ENCODE data around the gene PPP2R5E. TPM values are rescaled to one million over a fixed set of nuclear protein-coding genes. Genes with fewer than 3 reads are reported as not detected.

PPP2R5E gene
- total and polyA plus RNA-seq, 2 donors (not counting 1 experiment from before 2014, with no cell fraction given): 18.5 to 38.8 TPM

- Histone ChIP-seq H2AFZ (ENCODE audit: low read length) (no peak overlapping the region), H3K9me3 (ENCODE audit: control insufficient read depth, insufficient read depth, low read depth, low read length) (no peaks in the 10 kb centered on the region), H3K4me2 (ENCODE audit: extremely low read depth, insufficient read depth, low read length) (no peak overlapping the region), H4K20me1 (ENCODE audit: control insufficient read depth, extremely low read depth, insufficient read depth, low read length) (no peaks in the 10 kb centered on the region), H3K4me3 (replicated peaks in 1 of 4; ENCODE audit: control extremely low read depth in 1 of 4, insufficient read depth in 1 of 4, low read depth in 3 of 4, low read length in 4 of 4) (no peak overlapping the region), H3K27me3 (ENCODE audit: control insufficient read depth, insufficient read depth, low read length) (no peaks in the 10 kb centered on the region), H3K27ac (ENCODE audit: insufficient read depth, low read length) (no peak overlapping the region), H3K79me2 (ENCODE audit: control insufficient read depth, insufficient read depth, low read length) (no peaks in the 10 kb centered on the region), H3K4me1 (ENCODE audit: control insufficient read depth, extremely low read depth, insufficient read depth, low read length) (no peaks in the 10 kb centered on the region), H3K36me3 (ENCODE audit: control insufficient read depth, insufficient read depth, low read length) (no peaks in the 10 kb centered on the region), H3K9ac (ENCODE audit: insufficient read depth, low read length) (no peak overlapping the region)
- DNase-seq (ENCODE audit: low read depth in 2 of 2): no peak
- no peak for TF ChIP-seq EZH2 (IDR thresholded peaks at IDR 0.05; ENCODE audit: low read length, missing control alignments)
- no peak for TF ChIP-seq CTCF (conservative IDR thresholded peaks at IDR 0.05 in 1 of 2, IDR thresholded peaks at IDR 0.05 in 1 of 2; ENCODE audit: low read depth in 1 of 2, low read length in 2 of 2)
Observed at GRCh38 chr14:63326840-63327239, 216.3 kb downstream of the PPP2R5E start.

DNA sequence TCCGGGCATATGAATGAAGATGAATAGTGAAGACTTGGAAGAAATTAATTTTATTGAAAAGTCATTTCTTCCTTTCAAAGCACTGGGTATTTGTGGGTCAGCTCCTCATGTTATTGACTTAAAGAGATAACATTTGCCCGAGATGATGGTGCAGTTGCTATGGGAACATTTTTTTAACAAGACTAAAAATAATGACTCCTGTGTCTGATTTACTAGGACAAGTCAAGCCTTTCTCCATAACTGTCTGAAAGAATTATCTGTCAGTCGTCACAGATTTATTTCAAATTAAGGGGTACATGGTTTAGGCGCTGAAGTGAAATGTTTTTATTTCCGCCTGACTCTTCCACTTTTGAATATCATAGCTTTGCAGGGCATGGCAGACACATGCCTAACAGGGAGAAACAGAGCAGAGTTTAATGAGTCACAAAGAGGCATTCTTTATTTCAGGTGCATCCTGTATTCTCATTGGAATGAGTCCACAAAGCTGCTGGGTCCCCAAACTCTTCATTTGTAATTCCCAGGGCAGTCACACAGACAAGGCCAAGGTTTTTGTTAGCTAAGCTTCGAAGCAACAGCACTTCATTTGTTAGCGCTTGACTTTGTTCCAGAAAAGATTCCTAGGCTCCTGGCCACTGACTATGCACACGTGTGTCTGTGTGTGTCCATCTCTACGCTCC, 220.1 kb downstream of the PPP2R5E start:
- Histone ChIP-seq H3K27ac (ENCODE audit: insufficient read depth, low read length) (no peak overlapping the region), H3K9me3 (ENCODE audit: control insufficient read depth, insufficient read depth, low read depth, low read length) (no peaks in the 10 kb centered on the region), H3K4me1 (ENCODE audit: control insufficient read depth, extremely low read depth, insufficient read depth, low read length) (no peaks in the 10 kb centered on the region), H3K79me2 (ENCODE audit: control insufficient read depth, insufficient read depth, low read length) (no peaks in the 10 kb centered on the region), H3K4me3 (replicated peaks in 1 of 4; ENCODE audit: control extremely low read depth in 1 of 4, insufficient read depth in 1 of 4, low read depth in 3 of 4, low read length in 4 of 4) (no peak overlapping the region), H3K4me2 (ENCODE audit: extremely low read depth, insufficient read depth, low read length) (no peak overlapping the region), H3K27me3 (ENCODE audit: control insufficient read depth, insufficient read depth, low read length) (no peaks in the 10 kb centered on the region), H4K20me1 (ENCODE audit: control insufficient read depth, extremely low read depth, insufficient read depth, low read length) (no peaks in the 10 kb centered on the region), H2AFZ (ENCODE audit: low read length) (no peak overlapping the region), H3K9ac (ENCODE audit: insufficient read depth, low read length) (no peak overlapping the region), H3K36me3 (ENCODE audit: control insufficient read depth, insufficient read depth, low read length) (no peaks in the 10 kb centered on the region)
- DNase-seq (ENCODE audit: low read depth in 2 of 2): peak in 1 of 2 donors; percentile 2
- TF ChIP-seq CTCF (conservative IDR thresholded peaks at IDR 0.05 in 1 of 2, IDR thresholded peaks at IDR 0.05 in 1 of 2; ENCODE audit: low read depth in 1 of 2, low read length in 2 of 2) (no peak), EZH2 (IDR thresholded peaks at IDR 0.05; ENCODE audit: low read length, missing control alignments) (no peak)

DNA sequence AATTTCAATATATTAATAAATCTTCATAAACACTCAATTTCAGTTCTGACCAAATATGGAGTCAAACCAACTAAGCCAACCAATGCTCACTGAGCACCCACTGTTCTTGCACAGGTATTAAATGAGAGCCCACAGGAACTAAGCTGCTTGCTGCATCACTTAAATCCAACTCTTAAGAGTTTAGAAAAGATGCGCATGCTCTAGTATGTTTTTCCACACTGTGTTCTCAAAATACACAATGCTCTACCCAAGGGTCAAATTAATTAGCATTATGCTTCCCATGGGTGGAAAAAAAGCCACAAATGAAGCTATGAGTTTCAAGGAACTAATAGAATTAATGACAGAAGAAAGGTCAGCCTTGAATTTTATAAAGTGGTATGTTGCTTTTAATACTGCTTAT, 220.7 kb downstream of the PPP2R5E start:
- H3K9ac ChIP-seq (ENCODE audit: insufficient read depth, low read length): no peak overlapping the region
- no peaks in the 10 kb centered on the region for H3K27me3 ChIP-seq (ENCODE audit: control insufficient read depth, insufficient read depth, low read length)
- no peaks in the 10 kb centered on the region for H3K9me3 ChIP-seq (ENCODE audit: control insufficient read depth, insufficient read depth, low read depth, low read length)
- no peaks in the 10 kb centered on the region for H3K36me3 ChIP-seq (ENCODE audit: control insufficient read depth, insufficient read depth, low read length)
- no peak for DNase-seq (ENCODE audit: low read depth in 2 of 2)
- H3K4me3 ChIP-seq (replicated peaks in 1 of 4; ENCODE audit: control extremely low read depth in 1 of 4, insufficient read depth in 1 of 4, low read depth in 3 of 4, low read length in 4 of 4): no peak overlapping the region
- no peaks in the 10 kb centered on the region for H4K20me1 ChIP-seq (ENCODE audit: control insufficient read depth, extremely low read depth, insufficient read depth, low read length)
- H2AFZ ChIP-seq (ENCODE audit: low read length): no peak overlapping the region
- H3K79me2 ChIP-seq (ENCODE audit: control insufficient read depth, insufficient read depth, low read length): no peaks in the 10 kb centered on the region
- no peaks in the 10 kb centered on the region for H3K4me1 ChIP-seq (ENCODE audit: control insufficient read depth, extremely low read depth, insufficient read depth, low read length)
- H3K27ac ChIP-seq (ENCODE audit: insufficient read depth, low read length): no peak overlapping the region
- TF ChIP-seq CTCF (conservative IDR thresholded peaks at IDR 0.05 in 1 of 2, IDR thresholded peaks at IDR 0.05 in 1 of 2; ENCODE audit: low read depth in 1 of 2, low read length in 2 of 2): no peak
- no peak for TF ChIP-seq EZH2 (IDR thresholded peaks at IDR 0.05; ENCODE audit: low read length, missing control alignments)
- H3K4me2 ChIP-seq (ENCODE audit: extremely low read depth, insufficient read depth, low read length): no peak overlapping the region

Other genes starting within 250 kb of the PPP2R5E start
- not detected in 2 replicates for gene GPHB5, start 224.4 kb downstream of the PPP2R5E start, total RNA-seq
- gene GPHB5, start 224.4 kb downstream of the PPP2R5E start, polyA plus RNA-seq: not detected in 2 replicates
- 11.1 and 13.9 TPM in 2 replicates for gene WDR89, start 98.5 kb upstream of the PPP2R5E start, total RNA-seq
- 7.3 and 7.7 TPM in 2 replicates for gene WDR89, start 98.5 kb upstream of the PPP2R5E start, polyA plus RNA-seq
- 24.7 and 42.1 TPM in 2 replicates for gene SGPP1, start 184.7 kb upstream of the PPP2R5E start, total RNA-seq
- 22.5 and 25.8 TPM in 2 replicates for gene SGPP1, start 184.7 kb upstream of the PPP2R5E start, polyA plus RNA-seq